Cardiac muscle cell (in vitro differentiated cells and primary cell): ENCODE measurements around the gene SLC25A10. TPM values are rescaled to one million over a fixed set of nuclear protein-coding genes. Genes with fewer than 3 reads are reported as not detected.
"Not testable (repeated sequence)": the region's sequence is repeated elsewhere in the genome, so short reads cannot be mapped to it uniquely, and the experiment has no call there.

Experiments used
- DNase-seq, 2 donors: peaks; one replicate each; pipeline versions ENCODE4 v3.0.0 to v3.0.0-alpha.2; 2010 to 2017; ENCODE audit warnings: low read depth in 1 of 2, low spot score in 1 of 2
- H3K27ac ChIP-seq: fragments of 200-600 bp; sonication (generic); 2 replicates; pipeline ENCODE4 v1.5.1; 2016
- H3K27me3 ChIP-seq: fragments of 200-600 bp; sonication (generic); 2 replicates; pipeline ENCODE4 v1.6.0; 2016; ENCODE audit warnings: control low read depth
- H3K36me3 ChIP-seq: fragments of 200-600 bp; sonication (generic); 2 replicates; pipeline ENCODE4 v1.5.1; 2016; ENCODE audit warnings: control low read depth
- H3K4me1 ChIP-seq: fragments of 200-600 bp; sonication (generic); 2 replicates; pipeline ENCODE4 v1.8.1; 2017; ENCODE audit warnings: low read depth, mild to moderate bottlenecking, mixed run types
- H3K4me3 ChIP-seq: fragments of 200-600 bp; sonication (generic); 2 replicates; pipeline ENCODE4 v1.5.1; 2016; ENCODE audit warnings: mild to moderate bottlenecking
- H3K9me3 ChIP-seq: fragments of 200-600 bp; sonication (generic); 2 replicates; pipeline ENCODE4 v1.5.1; 2017; ENCODE audit warnings: low read depth, mild to moderate bottlenecking, control low read depth
- polyA plus RNA-seq: library from polyadenylated mRNA; unstranded; fragments of >200 nt; fragmentation: Nextera tagmentation; extraction: Ambion mirVana; gene quantifications from 2 replicates; pipeline ENCODE4 v1.2.1, GENCODE V29; 2016
- total RNA-seq: library from RNA; depleted of rRNA; stranded (reverse); fragments of >200 nt; gene quantifications from 2 replicates; pipeline ENCODE4 v1.2.3, GENCODE V29; 2016
- TF ChIP-seq, protein P1 (sequence below): IDR thresholded peaks from 2 replicates; pipeline ENCODE4 v1.5.1; 2012; ENCODE audit warnings: low read depth, mild to moderate bottlenecking, low read length

SLC25A10 gene
- total and polyA plus RNA-seq, 2 experiments from 2014 or later, result 29.3 to 52.2 TPM

DNA sequence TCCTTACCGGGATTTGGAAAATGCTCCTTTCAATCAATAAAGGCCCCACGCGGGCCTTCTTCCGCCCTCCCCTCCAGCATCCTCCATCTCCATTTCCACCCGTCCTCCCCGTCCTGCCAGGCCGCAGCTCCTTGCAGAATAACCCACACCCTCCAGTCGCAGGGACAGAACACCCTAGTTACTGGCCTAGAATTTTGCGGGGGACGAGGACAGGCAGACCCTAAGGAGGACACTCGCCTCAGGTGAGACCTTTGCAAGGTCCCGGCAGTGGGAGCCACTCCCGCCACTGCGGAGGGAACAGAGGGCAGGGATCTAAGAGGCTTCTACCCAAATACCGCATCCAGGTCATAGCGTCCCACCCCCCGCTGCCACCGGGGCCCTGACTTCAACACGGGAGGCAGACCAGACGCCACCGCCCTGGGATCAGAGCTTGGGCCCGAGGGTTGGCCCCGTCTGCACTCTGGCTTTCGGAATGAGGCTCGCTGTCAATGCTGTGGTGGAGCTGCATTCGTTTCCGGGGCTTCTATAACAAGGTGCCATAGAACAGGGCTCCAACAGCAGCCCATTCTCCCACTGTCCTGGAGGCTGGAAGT lies 26.8 kb downstream of the SLC25A10 start:
- Histone ChIP-seq H3K9me3 (no peaks in the 10 kb centered on the region), H3K27me3 (no peaks in the 10 kb centered on the region), H3K36me3 (no peaks in the 10 kb centered on the region), H3K27ac (no peak overlapping the region), H3K4me1 (no peaks in the 10 kb centered on the region), H3K4me3 (no peak overlapping the region)
- TF ChIP-seq, protein P1, sequence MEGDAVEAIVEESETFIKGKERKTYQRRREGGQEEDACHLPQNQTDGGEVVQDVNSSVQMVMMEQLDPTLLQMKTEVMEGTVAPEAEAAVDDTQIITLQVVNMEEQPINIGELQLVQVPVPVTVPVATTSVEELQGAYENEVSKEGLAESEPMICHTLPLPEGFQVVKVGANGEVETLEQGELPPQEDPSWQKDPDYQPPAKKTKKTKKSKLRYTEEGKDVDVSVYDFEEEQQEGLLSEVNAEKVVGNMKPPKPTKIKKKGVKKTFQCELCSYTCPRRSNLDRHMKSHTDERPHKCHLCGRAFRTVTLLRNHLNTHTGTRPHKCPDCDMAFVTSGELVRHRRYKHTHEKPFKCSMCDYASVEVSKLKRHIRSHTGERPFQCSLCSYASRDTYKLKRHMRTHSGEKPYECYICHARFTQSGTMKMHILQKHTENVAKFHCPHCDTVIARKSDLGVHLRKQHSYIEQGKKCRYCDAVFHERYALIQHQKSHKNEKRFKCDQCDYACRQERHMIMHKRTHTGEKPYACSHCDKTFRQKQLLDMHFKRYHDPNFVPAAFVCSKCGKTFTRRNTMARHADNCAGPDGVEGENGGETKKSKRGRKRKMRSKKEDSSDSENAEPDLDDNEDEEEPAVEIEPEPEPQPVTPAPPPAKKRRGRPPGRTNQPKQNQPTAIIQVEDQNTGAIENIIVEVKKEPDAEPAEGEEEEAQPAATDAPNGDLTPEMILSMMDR, result no peak
- DNase-seq, result no peak

- not testable (repeated sequence) for H3K36me3 ChIP-seq, H3K4me3 ChIP-seq, DNase-seq, H3K27me3 ChIP-seq, H3K4me1 ChIP-seq, H3K9me3 ChIP-seq, H3K27ac ChIP-seq
These were observed 27.5 kb downstream of the SLC25A10 start for GRCh38 chr17:81739593-81739992.

GRCh38 chr17:81740395-81740961 lies 28.4 kb downstream of the SLC25A10 start:
- TF ChIP-seq, protein P1, result no peak
- Histone ChIP-seq H3K4me3 (no peak overlapping the region), H3K9me3 (no peaks in the 10 kb centered on the region), H3K36me3 (no peaks in the 10 kb centered on the region), H3K27me3 (no peaks in the 10 kb centered on the region), H3K4me1 (no peaks in the 10 kb centered on the region), H3K27ac (no peak overlapping the region)
- DNase-seq, result no peak

- Histone ChIP-seq H3K36me3 (no peaks in the 10 kb centered on the region), H3K9me3 (no peaks in the 10 kb centered on the region), H3K27me3 (no peaks in the 10 kb centered on the region), H3K4me3 (no peak overlapping the region), H3K27ac (no peak overlapping the region), H3K4me1 (no peaks in the 10 kb centered on the region)
- DNase-seq, result no peak
- TF ChIP-seq, protein P1, result no peak
These were observed 29.0 kb downstream of the SLC25A10 start for GRCh38 chr17:81741049-81741593.

DNA sequence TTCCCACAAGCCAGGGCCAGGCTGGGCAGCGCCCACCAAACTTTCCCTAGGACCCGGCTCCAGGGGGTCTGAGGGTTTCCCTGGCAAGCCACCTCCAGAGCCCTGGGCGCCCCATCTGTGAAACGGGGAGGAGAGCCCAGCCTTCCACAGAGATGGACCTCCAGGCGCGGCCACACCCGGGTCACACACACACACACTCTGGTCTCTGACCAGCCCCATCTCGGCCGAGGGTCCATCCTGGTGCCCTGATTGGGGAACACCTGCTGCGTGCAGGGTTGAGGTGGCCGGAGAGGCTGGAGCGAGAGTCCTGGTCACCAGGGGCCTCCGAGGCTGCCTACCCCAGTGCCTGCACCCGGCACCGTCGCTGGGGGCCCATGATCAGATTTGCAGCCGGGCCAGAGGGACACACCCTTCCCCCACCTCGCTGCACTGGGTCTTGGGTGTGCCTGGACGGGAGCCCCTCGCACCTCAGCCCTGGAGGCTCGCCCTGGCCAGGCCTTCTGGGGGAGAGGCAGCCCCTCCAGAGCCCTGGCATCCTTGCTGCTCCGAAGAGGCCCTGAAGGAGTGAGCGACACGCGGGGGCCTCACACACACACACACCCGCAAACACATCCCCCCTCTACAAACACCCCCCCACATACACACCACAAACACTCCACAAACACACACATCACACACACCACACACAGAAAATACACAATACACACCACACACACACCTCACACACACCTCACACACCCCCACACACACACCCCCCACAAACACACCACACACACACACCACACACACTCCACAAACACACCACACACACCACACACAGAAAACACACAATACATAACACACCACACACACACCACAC lies 29.7 kb downstream of the SLC25A10 start:
- Histone ChIP-seq H3K27me3 (no peaks in the 10 kb centered on the region), H3K4me1 (no peaks in the 10 kb centered on the region), H3K9me3 (no peaks in the 10 kb centered on the region), H3K27ac (no peak overlapping the region), H3K4me3 (no peak overlapping the region), H3K36me3 (no peaks in the 10 kb centered on the region)
- TF ChIP-seq, protein P1, result no peak
- DNase-seq, result peak in 1 of 2 donors; percentile 14

Other genes starting within 250 kb of the SLC25A10 start
- 2,244 and 2,883 TPM in 2 replicates for gene ACTG1, start 199.5 kb upstream of the SLC25A10 start, total RNA-seq
- 1,007 and 1,036 TPM in 2 replicates for gene ACTG1, start 199.5 kb upstream of the SLC25A10 start, polyA plus RNA-seq
- 9.0 and 11.3 TPM in 2 replicates for gene FSCN2, start 183.9 kb upstream of the SLC25A10 start, total RNA-seq
- 1.5 and 2.4 TPM in 2 replicates for gene FSCN2, start 183.9 kb upstream of the SLC25A10 start, polyA plus RNA-seq
- gene FAAP100, start 159.9 kb upstream of the SLC25A10 start, total RNA-seq, result 57.0 and 65.6 TPM in 2 replicates
- 51.2 and 56.9 TPM in 2 replicates for gene FAAP100, start 159.9 kb upstream of the SLC25A10 start, polyA plus RNA-seq
- gene NPLOC4, start 75.2 kb upstream of the SLC25A10 start, total RNA-seq, result 51.4 and 51.5 TPM in 2 replicates
- gene NPLOC4, start 75.2 kb upstream of the SLC25A10 start, polyA plus RNA-seq, result 53.8 and 58.9 TPM in 2 replicates
- 5.0 TPM in 2 replicates for gene TSPAN10, start 75.1 kb upstream of the SLC25A10 start, total RNA-seq
- 4.0 and 5.8 TPM in 2 replicates for gene TSPAN10, start 75.1 kb upstream of the SLC25A10 start, polyA plus RNA-seq
- 0.32 and 1.8 TPM in 2 replicates for gene PDE6G, start 55.7 kb upstream of the SLC25A10 start, total RNA-seq
- 0.85 and 2.3 TPM in 2 replicates for gene PDE6G, start 55.7 kb upstream of the SLC25A10 start, polyA plus RNA-seq
- 100 and 130 TPM in 2 replicates for gene OXLD1, start 45.7 kb upstream of the SLC25A10 start, total RNA-seq
- 85.5 and 104 TPM in 2 replicates for gene OXLD1, start 45.7 kb upstream of the SLC25A10 start, polyA plus RNA-seq
- gene CCDC137, start 45.5 kb upstream of the SLC25A10 start, total RNA-seq, result 16.9 and 20.1 TPM in 2 replicates
- 23.2 and 23.4 TPM in 2 replicates for gene CCDC137, start 45.5 kb upstream of the SLC25A10 start, polyA plus RNA-seq
- 44.3 and 58.3 TPM in 2 replicates for gene ARL16, start 28.5 kb upstream of the SLC25A10 start, total RNA-seq
- 92.0 and 109 TPM in 2 replicates for gene ARL16, start 28.5 kb upstream of the SLC25A10 start, polyA plus RNA-seq
- 86.1 and 107 TPM in 2 replicates for gene HGS, start 28.3 kb upstream of the SLC25A10 start, total RNA-seq
- 108 and 109 TPM in 2 replicates for gene HGS, start 28.3 kb upstream of the SLC25A10 start, polyA plus RNA-seq
- 45.0 and 47.5 TPM in 2 replicates for gene MRPL12, start 8.9 kb upstream of the SLC25A10 start, total RNA-seq
- gene MRPL12, start 8.9 kb upstream of the SLC25A10 start, polyA plus RNA-seq, result 187 and 222 TPM in 2 replicates
- gene GCGR, start 91.9 kb downstream of the SLC25A10 start, total RNA-seq, result 0.15 TPM in 1 of 2 replicates, not detected in the other
- 0.79 TPM in 1 of 2 replicates, not detected in the other for gene GCGR, start 91.9 kb downstream of the SLC25A10 start, polyA plus RNA-seq
- gene MCRIP1, start 121.0 kb downstream of the SLC25A10 start, total RNA-seq, result 161 and 219 TPM in 2 replicates
- gene MCRIP1, start 121.0 kb downstream of the SLC25A10 start, polyA plus RNA-seq, result 179 and 233 TPM in 2 replicates
- gene PPP1R27, start 122.8 kb downstream of the SLC25A10 start, total RNA-seq, result not detected in 2 replicates
- 1.0 TPM in 1 of 2 replicates, not detected in the other for gene PPP1R27, start 122.8 kb downstream of the SLC25A10 start, polyA plus RNA-seq
- 972 and 1,150 TPM in 2 replicates for gene P4HB, start 148.3 kb downstream of the SLC25A10 start, total RNA-seq
- gene P4HB, start 148.3 kb downstream of the SLC25A10 start, polyA plus RNA-seq, result 388 and 597 TPM in 2 replicates
- gene ARHGDIA, start 159.1 kb downstream of the SLC25A10 start, total RNA-seq, result 101 and 177 TPM in 2 replicates
- gene ARHGDIA, start 159.1 kb downstream of the SLC25A10 start, polyA plus RNA-seq, result 139 and 163 TPM in 2 replicates
- gene ALYREF, start 179.3 kb downstream of the SLC25A10 start, total RNA-seq, result 94.0 and 139 TPM in 2 replicates
- gene ALYREF, start 179.3 kb downstream of the SLC25A10 start, polyA plus RNA-seq, result 93.0 and 130 TPM in 2 replicates
- 128 and 178 TPM in 2 replicates for gene ANAPC11, start 179.4 kb downstream of the SLC25A10 start, total RNA-seq
- 368 and 407 TPM in 2 replicates for gene ANAPC11, start 179.4 kb downstream of the SLC25A10 start, polyA plus RNA-seq
- gene NPB, start 190.0 kb downstream of the SLC25A10 start, total RNA-seq, result 2.3 and 9.1 TPM in 2 replicates
- 1.2 and 6.6 TPM in 2 replicates for gene NPB, start 190.0 kb downstream of the SLC25A10 start, polyA plus RNA-seq
- 83.8 and 111 TPM in 2 replicates for gene PCYT2, start 199.1 kb downstream of the SLC25A10 start, total RNA-seq
- 73.3 and 138 TPM in 2 replicates for gene PCYT2, start 199.1 kb downstream of the SLC25A10 start, polyA plus RNA-seq
- 10.4 and 26.7 TPM in 2 replicates for gene SIRT7, start 205.9 kb downstream of the SLC25A10 start, total RNA-seq
- 13.3 and 16.7 TPM in 2 replicates for gene SIRT7, start 205.9 kb downstream of the SLC25A10 start, polyA plus RNA-seq
- gene MAFG, start 215.5 kb downstream of the SLC25A10 start, total RNA-seq, result 14.8 and 16.1 TPM in 2 replicates
- 23.9 and 27.0 TPM in 2 replicates for gene MAFG, start 215.5 kb downstream of the SLC25A10 start, polyA plus RNA-seq
- 109 and 162 TPM in 2 replicates for gene PYCR1, start 225.0 kb downstream of the SLC25A10 start, total RNA-seq
- 147 and 153 TPM in 2 replicates for gene PYCR1, start 225.0 kb downstream of the SLC25A10 start, polyA plus RNA-seq
- 12.2 and 22.8 TPM in 2 replicates for gene MYADML2, start 234.9 kb downstream of the SLC25A10 start, total RNA-seq
- gene MYADML2, start 234.9 kb downstream of the SLC25A10 start, polyA plus RNA-seq, result 17.1 and 17.9 TPM in 2 replicates
- 7.4 and 8.1 TPM in 2 replicates for gene NOTUM, start 248.9 kb downstream of the SLC25A10 start, total RNA-seq
- 4.2 and 8.8 TPM in 2 replicates for gene NOTUM, start 248.9 kb downstream of the SLC25A10 start, polyA plus RNA-seq